HG03135 (cell line): Measurements from ENCODE around the gene PFKFB3.
"Not testable (repeated sequence)": the region's sequence is repeated elsewhere in the genome, so short reads cannot be mapped to it uniquely, and the experiment has no call there.

Source experiments
- ATAC-seq: cut with Tn5 transposase; IDR thresholded peaks from one replicate; pipeline ENCODE4 v1.9.1; 2021; ENCODE audit warnings: mild to moderate bottlenecking, moderate library complexity; ENCODE audit not compliant: unreplicated experiment

PFKFB3 gene

GRCh38 chr10:6177880-6178281 is 24.9 kb upstream of the PFKFB3 start:
- no peak for ATAC-seq

DNA sequence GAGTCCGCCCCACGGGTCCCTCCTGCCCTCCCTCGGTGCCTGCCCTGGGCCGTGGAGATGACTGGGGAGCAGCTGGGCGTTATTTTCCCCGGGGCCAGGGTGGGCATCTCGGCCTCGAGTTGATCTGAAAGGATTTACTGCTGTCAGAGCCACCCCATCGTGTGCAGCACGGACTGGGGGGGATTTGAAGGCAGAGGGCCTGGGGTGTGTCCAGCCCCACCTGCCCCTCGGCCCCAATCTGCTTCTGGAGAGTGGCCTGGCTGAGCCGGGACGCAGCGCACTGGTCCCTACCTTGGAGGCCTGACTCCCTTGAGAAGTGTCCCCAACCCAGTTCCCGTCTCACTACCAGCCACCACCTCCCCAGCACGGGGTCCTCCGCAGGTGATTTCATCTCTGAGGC is 24.2 kb upstream of the PFKFB3 start:
- ATAC-seq, result no peak

GRCh38 chr10:6179078-6179477 is 23.7 kb upstream of the PFKFB3 start:
- ATAC-seq, result no peak

- no peak for ATAC-seq
Measured at GRCh38 chr10:6180480-6181110, 22.1 kb upstream of the PFKFB3 start.

GRCh38 chr10:6181249-6181648 is 21.5 kb upstream of the PFKFB3 start:
- no peak for ATAC-seq

DNA sequence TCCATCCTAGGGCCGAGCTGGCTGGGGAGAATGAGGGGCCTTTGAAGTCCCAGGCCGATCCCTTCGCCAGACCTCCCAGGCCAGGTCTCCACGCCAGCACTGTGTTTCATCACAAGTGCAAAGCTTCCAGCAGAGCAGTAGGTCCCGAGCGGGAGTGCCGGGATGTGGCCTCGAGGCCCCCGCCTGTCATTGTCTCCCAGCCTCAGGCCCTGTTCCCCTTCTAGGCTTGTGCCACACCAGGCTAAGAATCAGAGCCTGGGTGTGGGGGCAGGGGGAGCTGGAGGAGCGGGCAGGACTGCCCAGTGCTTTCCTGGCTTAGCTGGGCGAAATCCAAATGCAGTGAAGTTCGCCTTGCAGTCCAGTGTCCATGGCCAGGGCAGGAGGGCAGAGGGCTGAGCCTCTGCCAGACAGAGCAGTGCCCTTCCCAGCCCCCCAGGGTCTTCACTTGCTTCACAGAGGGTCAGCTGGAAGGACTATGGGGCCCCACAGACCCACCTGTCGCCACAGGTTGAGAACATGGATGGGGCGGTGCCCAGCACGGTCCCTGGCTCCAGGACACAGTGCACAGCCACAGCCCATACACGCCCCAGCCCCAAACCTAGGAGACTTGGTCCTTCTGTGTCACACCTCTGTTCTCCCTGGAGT is 20.2 kb upstream of the PFKFB3 start:
- no peak for ATAC-seq

GRCh38 chr10:6185039-6185716 is 17.6 kb upstream of the PFKFB3 start:
- ATAC-seq, result no peak

- no peak for ATAC-seq
Measured at GRCh38 chr10:6186894-6187256, 15.9 kb upstream of the PFKFB3 start.

GRCh38 chr10:6187278-6187677 is 15.5 kb upstream of the PFKFB3 start:
- ATAC-seq, result no peak

- not testable (repeated sequence) for ATAC-seq
Measured at GRCh38 chr10:6190033-6190432, 12.7 kb upstream of the PFKFB3 start.

- ATAC-seq, result no peak
Measured at GRCh38 chr10:6191147-6191546, 11.6 kb upstream of the PFKFB3 start.

GRCh38 chr10:6191569-6191968 is 11.2 kb upstream of the PFKFB3 start:
- no peak for ATAC-seq

GRCh38 chr10:6193342-6193741 is 9.4 kb upstream of the PFKFB3 start:
- not testable (repeated sequence) for ATAC-seq

DNA sequence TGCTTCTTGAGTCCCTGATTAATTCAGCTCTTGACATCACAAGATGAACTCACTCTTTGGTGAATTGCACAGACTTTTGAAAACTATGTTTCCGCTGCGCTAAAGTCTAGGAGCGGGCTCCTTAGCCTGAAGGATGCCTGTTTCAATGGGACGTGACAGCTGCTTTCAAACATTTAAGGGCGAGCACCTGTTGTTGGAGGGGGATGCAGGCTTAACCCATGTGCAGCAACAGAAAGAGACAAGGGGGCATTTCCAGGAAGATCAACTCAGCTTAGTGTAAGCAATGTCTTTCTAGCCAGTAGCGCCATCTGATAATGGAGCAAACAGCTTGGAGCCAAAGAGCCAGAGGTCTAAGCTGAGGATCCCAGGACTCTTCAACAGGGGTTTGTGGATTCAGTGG is 8.4 kb upstream of the PFKFB3 start:
- no peak for ATAC-seq

DNA sequence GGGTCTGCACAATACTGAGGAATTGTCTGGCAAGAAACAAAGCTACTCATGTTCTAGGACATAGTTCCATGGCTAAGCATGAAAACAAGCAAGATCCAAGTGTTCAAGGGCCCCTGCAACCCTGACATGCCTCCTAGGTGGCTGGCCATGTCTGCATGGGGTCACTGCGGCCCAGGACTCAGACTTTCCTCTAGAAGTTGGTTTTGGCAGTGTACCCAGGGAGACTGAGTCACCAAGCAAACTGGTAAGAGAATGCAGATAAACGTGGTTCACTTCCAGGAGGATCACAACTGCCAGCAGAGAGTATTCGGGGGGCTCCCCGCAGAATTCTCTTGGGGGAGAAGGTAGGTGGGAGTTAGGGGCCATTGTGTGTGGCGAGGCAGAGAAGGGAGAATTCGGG is 7.4 kb upstream of the PFKFB3 start:
- ATAC-seq, result no peak

DNA sequence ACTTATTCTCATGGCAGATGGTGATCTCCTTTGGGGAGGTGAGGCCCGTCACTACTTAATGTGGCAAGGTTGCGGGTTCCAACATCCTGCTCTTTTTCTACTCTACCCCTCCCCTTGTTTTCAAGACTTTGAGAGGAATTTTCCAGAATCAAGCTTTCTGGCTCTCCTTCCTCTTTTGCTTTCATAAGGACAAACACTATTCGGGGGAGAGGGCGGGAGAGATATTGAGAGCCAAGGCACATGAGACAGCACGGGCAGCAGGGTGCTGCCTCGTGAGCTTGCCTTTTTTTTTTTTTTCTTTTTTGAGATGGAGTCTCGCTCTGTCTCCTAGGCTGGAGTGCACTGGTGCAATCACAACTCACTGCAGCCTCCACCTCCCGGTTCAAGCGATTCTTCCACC is 6.9 kb upstream of the PFKFB3 start:
- ATAC-seq, result no peak

GRCh38 chr10:6196524-6196923 is 6.2 kb upstream of the PFKFB3 start:
- not testable (repeated sequence) for ATAC-seq

DNA sequence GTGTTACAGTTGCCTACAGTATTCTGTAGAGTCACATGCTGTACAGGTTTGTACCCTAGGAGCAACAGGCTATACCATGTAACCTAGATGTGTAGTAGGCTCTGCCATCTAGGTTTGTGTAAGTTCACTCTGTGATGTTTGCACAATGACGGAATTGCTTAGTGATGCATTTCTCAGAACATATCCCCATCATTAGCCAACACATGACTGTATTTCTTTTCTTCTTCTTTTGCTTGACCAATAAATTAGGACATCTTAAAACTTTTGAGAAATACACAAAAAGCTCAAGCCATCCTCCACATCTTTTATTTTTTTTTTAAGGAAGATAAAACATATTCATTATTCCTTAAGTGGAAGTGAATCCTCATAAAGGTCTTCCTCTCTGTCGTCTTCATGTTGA is 5.4 kb upstream of the PFKFB3 start:
- ATAC-seq, result no peak

- ATAC-seq, result no peak
Measured at GRCh38 chr10:6198171-6198570, 4.6 kb upstream of the PFKFB3 start.

GRCh38 chr10:6199131-6199733 is 3.5 kb upstream of the PFKFB3 start:
- no peak for ATAC-seq

- no peak for ATAC-seq
Measured at GRCh38 chr10:6200440-6200733, 2.3 kb upstream of the PFKFB3 start.
